Calu3 (cell line): ENCODE results near the gene MS4A10. TPM values are rescaled to one million over a fixed set of nuclear protein-coding genes. Genes with fewer than 3 reads are reported as not detected.
"Not testable (repeated sequence)": the region's sequence is repeated elsewhere in the genome, so short reads cannot be mapped to it uniquely, and the experiment has no call there.

Experiments
- BruUV-seq: library from RNA; stranded (reverse); fragments of 400-500 nt; replicated peaks from 2 replicates; lab custom pipeline; 2021; lab: Mats Ljungman, UMichigan
- CTCF ChIA-PET: fragments of 300-600 bp; sonication (Branson Sonifier 250); formaldehyde crosslinking; loops from one replicate; lab custom pipeline; 2022; ENCODE audit warnings: antibody characterized with exemption; lab: Charles Lee
- DNase-seq: peaks from one replicate; pipeline ENCODE4 v3.0.0; 2022
- H3K27ac Mint-ChIP-seq: one replicate; pipeline ENCODE4 v1.8.0; 2022; ENCODE audit warnings: mixed read lengths; ENCODE audit not compliant: unreplicated experiment
- H3K27me3 Mint-ChIP-seq: one replicate; pipeline ENCODE4 v1.8.0; 2022; ENCODE audit warnings: mixed read lengths; ENCODE audit not compliant: unreplicated experiment
- H3K36me3 Mint-ChIP-seq: one replicate; pipeline ENCODE4 v1.8.0; 2022; ENCODE audit warnings: mild to moderate bottlenecking, moderate library complexity, mixed read lengths; ENCODE audit not compliant: insufficient read depth, unreplicated experiment
- H3K4me1 Mint-ChIP-seq: one replicate; pipeline ENCODE4 v1.8.0; 2022; ENCODE audit warnings: mild to moderate bottlenecking, low read depth, mixed read lengths; ENCODE audit not compliant: unreplicated experiment
- H3K4me3 Mint-ChIP-seq: one replicate; pipeline ENCODE4 v1.8.0; 2022; ENCODE audit warnings: mild to moderate bottlenecking, low read depth, moderate library complexity, mixed read lengths; ENCODE audit not compliant: unreplicated experiment
- H3K9me3 Mint-ChIP-seq: one replicate; pipeline ENCODE4 v1.8.0; 2022; ENCODE audit warnings: low read depth, mixed read lengths; ENCODE audit not compliant: unreplicated experiment
- CTCF ChIP-seq: fragments of 200-600 bp; IDR thresholded peaks from one replicate; pipeline ENCODE4 v1.8.0; 2022; ENCODE audit warnings: antibody characterized with exemption; ENCODE audit not compliant: unreplicated experiment
- intact Hi-C: fragments of 100-400 bp; cut with micrococcal nuclease; formaldehyde crosslinking; loops from one replicate; pipeline ENCODE4 v1.10.0; 2022; ENCODE audit not compliant: unreplicated experiment
- total RNA-seq: library from RNA; stranded (reverse); gene quantifications from 2 replicates; pipeline ENCODE4 v1.2.3, GENCODE V29; 2022

MS4A10 gene
- total RNA-seq, 1 experiment from 2014 or later, result not detected

GRCh38 chr11:60756307-60757032 is 28.7 kb upstream of the MS4A10 start, which contains the start of gene MS4A15:
Gene MS4A15, plus strand, starts transcription at chr11:60756867. Its CDS starts 6,867 bp downstream, at chr11:60763734.
- CTCF ChIA-PET, result interaction anchor here (0.6 to 1.1 kb wide), 4 partner anchors 14 to 135 kb away, joined by 3 read pairs; no protein-coding TSS in a partner anchor
- Mint-ChIP-seq H3K36me3 (no peaks in the 10 kb centered on the region), H3K4me1 (no peaks in the 10 kb centered on the region), H3K4me3 (no peak within 1 kb of the TSS), H3K27me3 (peaks cover 73% of the 10 kb centered on the region), H3K9me3 (no peaks in the 10 kb centered on the region), H3K27ac (no peak within 1 kb of the TSS)
- BruUV-seq, result no TSS peak
- peak; percentile 41 for DNase-seq
- peak; percentile 58 for TF ChIP-seq CTCF
- intact Hi-C loops, result loop anchor here (1.0 kb wide), 1 partner anchor 55 kb away; no protein-coding TSS in a partner anchor

- peaks cover 70% of the 10 kb centered on the region for H3K27me3 Mint-ChIP-seq
- intact Hi-C loops, result no loop called here
- no TSS peak for BruUV-seq
- no peaks in the 10 kb centered on the region for H3K9me3 Mint-ChIP-seq
- no peak for TF ChIP-seq CTCF
- no peak overlapping the region for H3K4me3 Mint-ChIP-seq
- CTCF ChIA-PET, result interaction anchor here (0.6 to 1.1 kb wide), 2 partner anchors 18 to 134 kb away, joined by 3 read pairs; no protein-coding TSS in a partner anchor
- H3K36me3 Mint-ChIP-seq, result no peaks in the 10 kb centered on the region
- no peak overlapping the region for H3K27ac Mint-ChIP-seq
- no peaks in the 10 kb centered on the region for H3K4me1 Mint-ChIP-seq
- DNase-seq, result no peak
Observed at GRCh38 chr11:60757231-60757800, 27.8 kb upstream of the MS4A10 start.

GRCh38 chr11:60758671-60759070 is 26.5 kb upstream of the MS4A10 start:
- CTCF ChIA-PET, intact Hi-C loops: not testable (repeated sequence)

GRCh38 chr11:60759438-60760225 is 25.5 kb upstream of the MS4A10 start:
- H3K9me3 Mint-ChIP-seq, intact Hi-C loops, DNase-seq, H3K27ac Mint-ChIP-seq, H3K4me3 Mint-ChIP-seq, CTCF ChIA-PET, H3K36me3 Mint-ChIP-seq, BruUV-seq, H3K4me1 Mint-ChIP-seq: not testable (repeated sequence)
- peaks cover 66% of the 10 kb centered on the region for H3K27me3 Mint-ChIP-seq

More at GRCh38 chr11:60758671-60759070, 26.5 kb upstream of the MS4A10 start:
- peaks cover 59% of the 10 kb centered on the region for H3K27me3 Mint-ChIP-seq
- not testable (repeated sequence) for H3K36me3 Mint-ChIP-seq, H3K4me1 Mint-ChIP-seq, BruUV-seq, H3K27ac Mint-ChIP-seq, H3K4me3 Mint-ChIP-seq, DNase-seq, H3K9me3 Mint-ChIP-seq
